ENCODE measurements around the gene NR3C2. TPM values are rescaled to one million over a fixed set of nuclear protein-coding genes. Genes with fewer than 3 reads are reported as not detected.

NR3C2 gene
- polyA plus RNA-seq, 1 donor = 20.4 TPM

GRCh38 chr4:148041606-148042329 is 400.4 kb downstream of the NR3C2 start:
- DNase-seq = no peak

- DNase-seq = no peak
Observed at GRCh38 chr4:148034813-148035212, 407.4 kb downstream of the NR3C2 start.

- DNase-seq = no peak
Observed at GRCh38 chr4:148030193-148030873, 411.9 kb downstream of the NR3C2 start.

GRCh38 chr4:148029781-148030180 is 412.4 kb downstream of the NR3C2 start:
- DNase-seq = no peak

All from hindlimb muscle (tissue), 1 donor.